Adipocyte (in vitro differentiated cells): Measurements from ENCODE around the gene ZNF618.
A peak's percentile ranks its signal among the peaks of the same experiment; 100 is the strongest.

Source experiments
- DNase-seq: peaks from one replicate; pipeline ENCODE4 v3.0.0-alpha.2; 2015; ENCODE audit warnings: low read depth
- H3K27me3 ChIP-seq: replicated peaks from 2 replicates; pipeline ENCODE4 v1.7.0; 2013; ENCODE audit warnings: mild to moderate bottlenecking, low read length, moderate library complexity; ENCODE audit not compliant: control insufficient read depth, insufficient read depth
- H3K36me3 ChIP-seq: 2 replicates; pipeline ENCODE4 v1.7.0; 2013; ENCODE audit warnings: low read length, mild to moderate bottlenecking, moderate library complexity; ENCODE audit not compliant: control insufficient read depth, insufficient read depth, severe bottlenecking
- H3K4me1 ChIP-seq: 2 replicates; pipeline ENCODE4 v1.7.0; 2013; ENCODE audit warnings: mild to moderate bottlenecking, low read length, moderate library complexity; ENCODE audit not compliant: control insufficient read depth, insufficient read depth
- H3K4me3 ChIP-seq: 2 replicates; pipeline ENCODE4 v1.7.0; 2013; ENCODE audit warnings: mild to moderate bottlenecking, low read length, moderate library complexity
- H3K9ac ChIP-seq: 2 replicates; pipeline ENCODE4 v1.7.0; 2013; ENCODE audit warnings: mild to moderate bottlenecking, low read length, moderate library complexity
- H3K9me3 ChIP-seq: 2 replicates; pipeline ENCODE4 v1.7.0; 2013; ENCODE audit warnings: mild to moderate bottlenecking, low read length, moderate library complexity; ENCODE audit not compliant: control insufficient read depth

Gene ZNF618

GRCh38 chr9:114029311-114030170, 153.4 kb downstream of the ZNF618 start:
- H3K9me3 ChIP-seq: peaks cover 3% of the 10 kb centered on the region
- DNase-seq: no peak
- H3K27me3 ChIP-seq: no peaks in the 10 kb centered on the region
- H3K4me1 ChIP-seq: no peaks in the 10 kb centered on the region
- peaks cover 30% of the 10 kb centered on the region for H3K36me3 ChIP-seq
- H3K4me3 ChIP-seq: no peak overlapping the region
- no peak overlapping the region for H3K9ac ChIP-seq

DNA sequence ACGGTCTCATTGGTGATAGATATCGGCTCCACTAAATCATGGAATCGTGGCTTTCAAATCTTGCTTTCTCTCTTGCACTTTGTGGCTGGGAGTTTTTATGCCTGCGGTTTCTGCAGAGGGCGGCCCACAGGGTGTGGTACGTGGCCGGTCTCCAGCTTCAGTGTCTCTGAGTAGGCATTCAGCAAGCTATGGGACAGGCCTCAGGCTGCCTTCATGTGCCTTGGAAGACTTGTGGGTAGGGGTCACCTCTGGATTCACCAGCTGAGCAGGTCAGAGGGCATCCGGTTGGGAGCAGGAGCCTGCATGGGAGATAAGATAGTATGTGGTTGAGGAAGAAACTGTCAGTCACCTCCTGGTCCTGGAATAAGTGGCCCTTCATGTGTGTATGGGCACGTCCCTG, 154.3 kb downstream of the ZNF618 start:
- DNase-seq: no peak
- no peak overlapping the region for H3K9ac ChIP-seq
- no peaks in the 10 kb centered on the region for H3K9me3 ChIP-seq
- H3K27me3 ChIP-seq: no peaks in the 10 kb centered on the region
- H3K4me1 ChIP-seq: no peaks in the 10 kb centered on the region
- no peak overlapping the region for H3K4me3 ChIP-seq
- H3K36me3 ChIP-seq: peaks cover 26% of the 10 kb centered on the region

GRCh38 chr9:114031037-114031630, 155.0 kb downstream of the ZNF618 start:
- H3K9me3 ChIP-seq: no peaks in the 10 kb centered on the region
- H3K27me3 ChIP-seq: no peaks in the 10 kb centered on the region
- peaks cover 26% of the 10 kb centered on the region for H3K36me3 ChIP-seq
- no peak overlapping the region for H3K4me3 ChIP-seq
- no peak overlapping the region for H3K9ac ChIP-seq
- no peak for DNase-seq
- no peaks in the 10 kb centered on the region for H3K4me1 ChIP-seq

GRCh38 chr9:114031948-114032840, 156.1 kb downstream of the ZNF618 start:
- Histone ChIP-seq H3K27me3 (no peaks in the 10 kb centered on the region), H3K36me3 (peaks cover 37% of the 10 kb centered on the region), H3K9ac (no peak overlapping the region), H3K9me3 (peaks cover 4% of the 10 kb centered on the region), H3K4me3 (no peak overlapping the region), H3K4me1 (no peaks in the 10 kb centered on the region)
- no peak for DNase-seq

GRCh38 chr9:114033397-114034103, 157.4 kb downstream of the ZNF618 start:
- no peaks in the 10 kb centered on the region for H3K4me1 ChIP-seq
- H3K4me3 ChIP-seq: no peak overlapping the region
- H3K9me3 ChIP-seq: peaks cover 5% of the 10 kb centered on the region
- H3K36me3 ChIP-seq: peaks cover 45% of the 10 kb centered on the region
- no peak overlapping the region for H3K9ac ChIP-seq
- peak; percentile 35 for DNase-seq
- H3K27me3 ChIP-seq: no peaks in the 10 kb centered on the region

DNA sequence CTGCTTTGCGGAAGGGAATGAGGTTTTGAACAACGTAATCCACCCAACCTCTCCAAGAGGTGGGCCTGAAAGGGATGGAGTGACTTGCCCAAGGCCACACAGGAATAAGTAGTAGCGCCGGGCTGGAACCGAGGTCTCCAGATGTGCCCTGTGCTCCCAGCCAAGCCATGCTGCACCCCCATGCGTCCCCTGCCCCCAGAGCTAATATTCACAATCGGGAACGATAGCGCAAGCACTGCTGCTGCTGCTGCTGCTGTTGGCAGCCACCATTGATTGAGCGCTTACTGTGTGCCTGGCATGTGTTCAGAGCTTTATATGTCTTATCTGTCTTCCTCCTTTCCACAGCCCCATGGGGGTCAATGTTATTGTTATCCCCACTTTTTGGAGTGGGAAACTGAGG, 158.1 kb downstream of the ZNF618 start:
- peaks cover 5% of the 10 kb centered on the region for H3K9me3 ChIP-seq
- no peak for DNase-seq
- peaks cover 46% of the 10 kb centered on the region for H3K36me3 ChIP-seq
- no peaks in the 10 kb centered on the region for H3K27me3 ChIP-seq
- H3K4me3 ChIP-seq: no peak overlapping the region
- no peaks in the 10 kb centered on the region for H3K4me1 ChIP-seq
- H3K9ac ChIP-seq: no peak overlapping the region

DNA sequence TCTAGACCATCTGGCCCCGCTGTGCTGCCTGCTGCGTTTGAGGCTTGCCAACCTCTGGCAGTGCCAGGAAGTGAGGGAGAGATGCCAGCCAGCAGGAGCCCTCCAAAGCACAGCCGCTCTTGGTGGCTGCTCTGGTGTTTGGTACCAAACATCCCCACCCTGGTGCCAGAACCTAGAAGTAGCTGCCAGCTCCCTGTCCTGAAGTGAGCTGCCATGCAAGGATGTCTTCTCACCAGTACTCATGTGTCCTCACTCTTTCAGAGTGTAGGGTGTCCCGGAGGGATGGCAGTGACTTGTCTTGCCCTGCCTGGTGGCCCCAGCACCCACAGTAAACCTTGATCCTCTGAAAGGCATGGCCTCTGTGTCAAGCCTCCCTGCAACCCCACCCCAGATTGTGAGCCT, 158.6 kb downstream of the ZNF618 start:
- no peak overlapping the region for H3K4me3 ChIP-seq
- H3K36me3 ChIP-seq: peaks cover 46% of the 10 kb centered on the region
- H3K4me1 ChIP-seq: no peaks in the 10 kb centered on the region
- no peak overlapping the region for H3K9ac ChIP-seq
- no peaks in the 10 kb centered on the region for H3K27me3 ChIP-seq
- H3K9me3 ChIP-seq: peaks cover 5% of the 10 kb centered on the region
- no peak for DNase-seq

DNA sequence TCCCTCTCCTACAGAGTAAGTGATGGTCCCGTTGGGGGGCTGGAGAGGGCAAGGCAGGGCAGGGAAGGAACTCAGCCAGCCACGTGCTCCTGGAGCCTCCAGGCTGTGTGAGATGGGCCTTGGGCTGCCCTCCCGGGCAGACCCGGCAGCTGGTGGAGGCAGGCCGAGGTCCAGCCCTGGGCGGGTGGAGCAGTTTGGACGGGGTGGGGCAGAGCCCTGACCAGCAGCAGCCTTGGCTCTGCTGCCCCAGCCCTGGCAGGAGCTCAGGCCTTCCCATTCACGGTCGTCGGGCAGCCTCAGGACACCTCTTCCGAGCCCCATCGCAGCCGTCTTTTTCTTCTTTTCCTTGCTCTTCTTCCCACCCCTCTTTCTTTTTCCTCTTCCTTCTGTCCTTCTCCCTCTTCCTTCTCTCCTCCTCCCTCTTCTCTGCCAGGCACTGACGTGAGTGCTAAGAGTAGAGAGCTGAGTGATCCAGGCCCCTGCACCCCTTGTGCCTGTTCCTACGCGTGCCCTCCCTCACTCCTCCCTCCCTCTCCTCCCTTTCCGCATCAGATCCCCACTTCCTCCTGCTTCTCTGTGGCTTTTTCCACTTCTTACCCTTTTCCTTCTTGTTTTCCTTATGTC, 159.2 kb downstream of the ZNF618 start:
- Histone ChIP-seq H3K9me3 (peaks cover 5% of the 10 kb centered on the region), H3K9ac (no peak overlapping the region), H3K27me3 (no peaks in the 10 kb centered on the region), H3K36me3 (peaks cover 46% of the 10 kb centered on the region), H3K4me1 (no peaks in the 10 kb centered on the region), H3K4me3 (no peak overlapping the region)
- no peak for DNase-seq

DNA sequence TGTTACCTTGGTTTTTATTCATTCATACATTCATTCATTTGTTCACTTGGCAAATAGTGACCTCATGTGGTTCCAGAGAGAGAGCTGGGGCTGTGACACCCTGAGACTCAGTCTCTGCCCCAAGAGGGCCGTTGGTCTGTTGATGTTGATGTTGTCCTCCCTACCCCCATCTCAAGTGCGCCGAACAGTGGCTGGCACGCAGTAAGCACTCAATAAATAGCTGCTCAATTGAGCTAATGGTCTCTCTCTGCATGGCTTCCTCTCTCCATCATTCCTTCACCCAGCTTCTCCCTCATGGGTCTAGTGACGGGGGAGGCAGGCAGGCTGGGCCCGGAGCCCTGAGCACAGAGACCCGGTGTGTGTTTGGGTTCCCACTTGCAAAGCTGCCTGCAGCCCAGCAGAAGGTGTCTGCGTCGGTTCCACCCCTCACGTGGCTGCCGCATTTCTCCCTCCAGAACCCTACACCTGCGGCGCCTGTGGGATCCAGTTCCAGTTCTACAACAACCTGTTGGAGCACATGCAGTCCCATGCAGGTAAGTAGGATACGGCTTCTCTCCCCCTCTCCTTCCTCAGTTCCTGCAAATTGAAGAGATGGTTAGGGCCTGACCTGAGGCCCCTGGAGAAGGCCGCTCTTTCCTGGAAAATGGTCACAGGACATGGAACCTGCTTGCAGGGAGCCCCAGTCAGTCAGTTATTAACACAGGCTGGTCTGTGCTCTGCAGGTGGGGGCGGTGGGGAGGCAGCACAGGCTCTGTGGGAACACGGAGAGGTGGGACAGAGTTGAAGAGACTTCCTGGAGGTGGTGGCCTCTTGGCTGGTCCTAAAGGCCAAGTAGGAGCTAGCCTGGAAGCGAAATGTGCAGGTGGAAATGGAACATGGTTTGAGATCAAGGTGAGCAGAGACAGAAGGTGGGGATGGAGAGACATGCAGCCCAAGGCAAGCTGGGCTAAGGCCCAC, 160.0 kb downstream of the ZNF618 start:
- H3K36me3 ChIP-seq: peaks cover 46% of the 10 kb centered on the region
- H3K27me3 ChIP-seq: no peaks in the 10 kb centered on the region
- no peak for DNase-seq
- no peaks in the 10 kb centered on the region for H3K4me1 ChIP-seq
- H3K9me3 ChIP-seq: peaks cover 5% of the 10 kb centered on the region
- H3K9ac ChIP-seq: no peak overlapping the region
- no peak overlapping the region for H3K4me3 ChIP-seq

DNA sequence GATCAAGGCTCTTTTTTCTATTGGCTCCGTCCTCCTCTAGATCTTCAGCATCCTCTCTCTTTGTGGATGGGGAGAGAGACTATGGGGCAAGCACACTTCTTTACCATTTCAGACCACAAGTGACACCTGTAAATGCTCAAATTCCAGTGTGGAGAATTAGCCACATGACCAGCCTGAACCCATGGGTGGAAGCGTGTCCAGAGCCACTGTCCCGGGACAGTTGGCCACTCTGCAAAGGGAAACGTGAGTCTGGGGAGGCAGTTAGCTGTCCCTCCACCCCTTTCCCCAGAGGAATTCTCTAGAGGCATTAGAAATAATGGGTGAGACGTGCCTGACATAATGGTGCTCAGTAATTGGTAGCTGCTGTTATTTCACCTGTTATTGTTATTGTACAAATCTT, 161.1 kb downstream of the ZNF618 start:
- Histone ChIP-seq H3K27me3 (no peaks in the 10 kb centered on the region), H3K4me1 (no peaks in the 10 kb centered on the region), H3K9ac (no peak overlapping the region), H3K36me3 (peaks cover 51% of the 10 kb centered on the region), H3K9me3 (peaks cover 5% of the 10 kb centered on the region), H3K4me3 (no peak overlapping the region)
- DNase-seq: no peak
